ENCODE measurements around the gene CCDC33.

The CCDC33 gene

DNA sequence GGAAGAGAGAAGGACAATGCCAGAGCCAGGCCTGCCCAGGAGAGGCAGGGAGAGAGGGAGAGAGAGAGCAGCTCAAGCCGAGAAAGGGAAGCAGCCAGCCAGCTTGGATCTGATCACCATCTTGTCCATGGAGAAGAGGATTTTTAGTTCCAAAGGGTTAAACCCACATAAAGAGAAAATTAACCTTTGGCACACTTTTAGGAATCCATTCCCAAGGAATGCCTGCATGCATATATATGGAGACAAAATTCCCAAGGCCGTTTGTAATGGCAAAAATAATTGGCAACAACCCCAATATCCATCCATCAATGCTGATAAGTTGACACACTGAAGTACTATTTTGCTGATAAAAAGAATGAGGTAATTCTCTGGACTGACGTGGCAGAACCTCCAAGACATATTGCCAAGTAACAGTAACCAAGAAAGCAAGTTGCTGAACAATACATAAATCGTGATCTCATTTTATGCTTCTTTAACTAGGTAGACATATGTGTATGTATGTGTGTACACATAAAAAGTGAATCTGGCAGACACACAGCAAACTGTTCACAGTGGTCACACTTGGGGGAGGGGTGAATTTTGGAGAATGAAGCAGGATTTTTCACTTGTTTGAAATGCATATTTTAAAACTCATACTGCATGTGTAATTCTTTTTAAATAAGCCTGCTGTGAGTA is 26.0 kb upstream of the CCDC33 start:
- Histone ChIP-seq H3K4me3 (replicated peaks; ENCODE audit: insufficient read depth, low read length) (no peak overlapping the region), H3K27me3 (ENCODE audit: insufficient read depth, poor library complexity, severe bottlenecking) (peaks cover 5% of the 10 kb centered on the region), H3K27ac (replicated peaks) (no peak overlapping the region)
- TF ChIP-seq, protein P1, sequence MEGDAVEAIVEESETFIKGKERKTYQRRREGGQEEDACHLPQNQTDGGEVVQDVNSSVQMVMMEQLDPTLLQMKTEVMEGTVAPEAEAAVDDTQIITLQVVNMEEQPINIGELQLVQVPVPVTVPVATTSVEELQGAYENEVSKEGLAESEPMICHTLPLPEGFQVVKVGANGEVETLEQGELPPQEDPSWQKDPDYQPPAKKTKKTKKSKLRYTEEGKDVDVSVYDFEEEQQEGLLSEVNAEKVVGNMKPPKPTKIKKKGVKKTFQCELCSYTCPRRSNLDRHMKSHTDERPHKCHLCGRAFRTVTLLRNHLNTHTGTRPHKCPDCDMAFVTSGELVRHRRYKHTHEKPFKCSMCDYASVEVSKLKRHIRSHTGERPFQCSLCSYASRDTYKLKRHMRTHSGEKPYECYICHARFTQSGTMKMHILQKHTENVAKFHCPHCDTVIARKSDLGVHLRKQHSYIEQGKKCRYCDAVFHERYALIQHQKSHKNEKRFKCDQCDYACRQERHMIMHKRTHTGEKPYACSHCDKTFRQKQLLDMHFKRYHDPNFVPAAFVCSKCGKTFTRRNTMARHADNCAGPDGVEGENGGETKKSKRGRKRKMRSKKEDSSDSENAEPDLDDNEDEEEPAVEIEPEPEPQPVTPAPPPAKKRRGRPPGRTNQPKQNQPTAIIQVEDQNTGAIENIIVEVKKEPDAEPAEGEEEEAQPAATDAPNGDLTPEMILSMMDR (IDR thresholded peaks at IDR 0.05; ENCODE audit: insufficient read depth, low read length), result no peak
- TF ChIP-seq SPI1 (IDR thresholded peaks at IDR 0.05; ENCODE audit: borderline replicate concordance, low read depth) (no peak), POLR2AphosphoS5 (IDR thresholded peaks at IDR 0.05; ENCODE audit: low read depth) (no peak), GABPA (IDR thresholded peaks at IDR 0.05; ENCODE audit: low read depth) (no peak)
- TF ChIP-seq, protein P2, sequence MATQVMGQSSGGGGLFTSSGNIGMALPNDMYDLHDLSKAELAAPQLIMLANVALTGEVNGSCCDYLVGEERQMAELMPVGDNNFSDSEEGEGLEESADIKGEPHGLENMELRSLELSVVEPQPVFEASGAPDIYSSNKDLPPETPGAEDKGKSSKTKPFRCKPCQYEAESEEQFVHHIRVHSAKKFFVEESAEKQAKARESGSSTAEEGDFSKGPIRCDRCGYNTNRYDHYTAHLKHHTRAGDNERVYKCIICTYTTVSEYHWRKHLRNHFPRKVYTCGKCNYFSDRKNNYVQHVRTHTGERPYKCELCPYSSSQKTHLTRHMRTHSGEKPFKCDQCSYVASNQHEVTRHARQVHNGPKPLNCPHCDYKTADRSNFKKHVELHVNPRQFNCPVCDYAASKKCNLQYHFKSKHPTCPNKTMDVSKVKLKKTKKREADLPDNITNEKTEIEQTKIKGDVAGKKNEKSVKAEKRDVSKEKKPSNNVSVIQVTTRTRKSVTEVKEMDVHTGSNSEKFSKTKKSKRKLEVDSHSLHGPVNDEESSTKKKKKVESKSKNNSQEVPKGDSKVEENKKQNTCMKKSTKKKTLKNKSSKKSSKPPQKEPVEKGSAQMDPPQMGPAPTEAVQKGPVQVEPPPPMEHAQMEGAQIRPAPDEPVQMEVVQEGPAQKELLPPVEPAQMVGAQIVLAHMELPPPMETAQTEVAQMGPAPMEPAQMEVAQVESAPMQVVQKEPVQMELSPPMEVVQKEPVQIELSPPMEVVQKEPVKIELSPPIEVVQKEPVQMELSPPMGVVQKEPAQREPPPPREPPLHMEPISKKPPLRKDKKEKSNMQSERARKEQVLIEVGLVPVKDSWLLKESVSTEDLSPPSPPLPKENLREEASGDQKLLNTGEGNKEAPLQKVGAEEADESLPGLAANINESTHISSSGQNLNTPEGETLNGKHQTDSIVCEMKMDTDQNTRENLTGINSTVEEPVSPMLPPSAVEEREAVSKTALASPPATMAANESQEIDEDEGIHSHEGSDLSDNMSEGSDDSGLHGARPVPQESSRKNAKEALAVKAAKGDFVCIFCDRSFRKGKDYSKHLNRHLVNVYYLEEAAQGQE (IDR thresholded peaks at IDR 0.05; ENCODE audit: insufficient replicate concordance, low read depth), result no peak
- no peak for DNase-seq (ENCODE audit: low read depth in 1 of 2, low spot score in 1 of 2)

DNA sequence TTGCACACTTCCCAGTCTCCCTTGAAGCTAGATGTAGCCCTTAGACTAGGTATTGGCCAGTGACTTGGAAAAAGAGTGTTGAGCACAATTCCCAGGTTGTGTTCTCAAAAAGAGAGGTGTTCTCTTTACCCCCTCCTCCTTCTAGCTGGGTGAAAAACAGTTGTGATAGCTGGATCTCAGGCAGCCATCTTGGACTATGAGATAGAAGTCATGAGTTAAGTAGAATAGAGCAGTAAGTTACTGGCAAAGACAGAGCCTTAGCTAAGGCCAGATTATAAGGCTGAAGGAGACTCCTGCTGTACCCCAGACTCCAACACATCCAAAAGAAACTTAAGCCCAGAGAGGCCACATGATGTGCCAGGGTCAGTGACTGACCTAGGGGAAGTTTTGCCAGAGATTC is 25.4 kb upstream of the CCDC33 start:
- H3K4me3 ChIP-seq (replicated peaks; ENCODE audit: insufficient read depth, low read length), result no peak overlapping the region
- TF ChIP-seq GABPA (IDR thresholded peaks at IDR 0.05; ENCODE audit: low read depth), result no peak
- TF ChIP-seq SPI1 (IDR thresholded peaks at IDR 0.05; ENCODE audit: borderline replicate concordance, low read depth), result no peak
- TF ChIP-seq, protein P1 (IDR thresholded peaks at IDR 0.05; ENCODE audit: insufficient read depth, low read length), result no peak
- no peak for TF ChIP-seq POLR2AphosphoS5 (IDR thresholded peaks at IDR 0.05; ENCODE audit: low read depth)
- TF ChIP-seq, protein P2 (IDR thresholded peaks at IDR 0.05; ENCODE audit: insufficient replicate concordance, low read depth), result no peak
- DNase-seq (ENCODE audit: low read depth in 1 of 2, low spot score in 1 of 2), result no peak
- H3K27me3 ChIP-seq (ENCODE audit: insufficient read depth, poor library complexity, severe bottlenecking), result peaks cover 5% of the 10 kb centered on the region
- no peak overlapping the region for H3K27ac ChIP-seq (replicated peaks)

DNA sequence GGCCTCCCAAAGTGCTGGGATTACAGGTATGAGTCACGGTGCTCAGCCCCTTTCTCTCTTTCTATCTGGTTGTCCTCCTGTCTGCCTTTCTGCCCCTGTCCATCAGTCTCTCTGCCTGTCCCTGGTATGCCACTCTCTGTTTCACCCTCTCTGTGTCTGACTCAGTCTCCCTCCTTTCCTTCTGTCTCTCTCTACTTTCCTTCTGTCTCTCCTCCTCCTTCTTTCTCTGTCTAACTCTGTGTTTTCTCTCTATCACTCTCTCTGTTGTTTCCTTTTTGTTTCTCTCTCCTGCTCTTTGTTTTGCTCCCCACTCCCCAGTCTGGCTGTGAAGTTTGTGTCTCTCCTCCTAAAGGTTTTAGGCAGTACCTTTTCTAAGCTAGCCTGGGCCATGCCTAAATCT is 24.5 kb upstream of the CCDC33 start:
- TF ChIP-seq, protein P1 (IDR thresholded peaks at IDR 0.05; ENCODE audit: insufficient read depth, low read length), result no peak
- TF ChIP-seq SPI1 (IDR thresholded peaks at IDR 0.05; ENCODE audit: borderline replicate concordance, low read depth) (no peak), POLR2AphosphoS5 (IDR thresholded peaks at IDR 0.05; ENCODE audit: low read depth) (no peak), GABPA (IDR thresholded peaks at IDR 0.05; ENCODE audit: low read depth) (no peak)
- TF ChIP-seq, protein P2 (IDR thresholded peaks at IDR 0.05; ENCODE audit: insufficient replicate concordance, low read depth), result no peak
- H3K27ac ChIP-seq (replicated peaks), result no peak overlapping the region
- DNase-seq (ENCODE audit: low read depth in 1 of 2, low spot score in 1 of 2), result no peak
- H3K27me3 ChIP-seq (ENCODE audit: insufficient read depth, poor library complexity, severe bottlenecking), result peaks cover 5% of the 10 kb centered on the region
- H3K4me3 ChIP-seq (replicated peaks; ENCODE audit: insufficient read depth, low read length), result no peak overlapping the region

Measured in HL-60 (cell line).